Camera-type eye (tissue), 1 donor: ENCODE results near the gene SCYL2. TPM values are rescaled to one million over a fixed set of nuclear protein-coding genes. Genes with fewer than 3 reads are reported as not detected.

Experiments used
- total RNA-seq: library from RNA; depleted of rRNA; stranded (reverse); fragments of >200 nt; gene quantifications from one replicate; pipeline ENCODE4 v1.2.3, GENCODE V29; 2014

The SCYL2 gene
- 102 TPM for total RNA-seq

GRCh38 chr12:100266835-100267602 lies at the start of gene SCYL2, which contains the start of gene DEPDC4:
Gene SCYL2, plus strand, starts transcription at chr12:100267177. Its CDS starts 15,794 bp downstream, at chr12:100282971.
Gene DEPDC4, minus strand, starts transcription at chr12:100267079. Its CDS starts 3 bp downstream, at chr12:100267076.

GRCh38 chr12:100356644-100357223 lies 89.8 kb downstream of the SCYL2 start, which contains the start of gene SLC17A8:
Gene SLC17A8, plus strand, starts transcription at chr12:100357074. Its CDS starts 318 bp downstream, at chr12:100357392.

Other genes with a start within 250 kb of the SCYL2 start
- 62.8 TPM for gene BLTP3B, start 124.3 kb upstream of the SCYL2 start, total RNA-seq
- 43.8 TPM for gene ACTR6, start 66.4 kb upstream of the SCYL2 start, total RNA-seq
- gene DEPDC4, start 98 bp upstream of the SCYL2 start, total RNA-seq: 1.6 TPM
- 3.6 TPM for gene SLC17A8, start 89.9 kb downstream of the SCYL2 start, total RNA-seq
- gene NR1H4, start 206.7 kb downstream of the SCYL2 start, total RNA-seq: 0.66 TPM